Right lobe of liver (tissue), 6 donors: ENCODE measurements around the gene SP5. TPM values are rescaled to one million over a fixed set of nuclear protein-coding genes. Genes with fewer than 3 reads are reported as not detected.

ENCODE experiments used
- ATAC-seq, 4 donors: fragments of 200-7000 bp; cut with Tn5 transposase; one replicate each; pipeline ENCODE4 v1.9.1; 2020; ENCODE audit warnings: mild to moderate bottlenecking in 4 of 4, moderate library complexity in 4 of 4
- DNase-seq, 3 donors: peaks; one replicate each; pipeline ENCODE4 v3.0.0-alpha.2; 2020
- H3K27ac ChIP-seq, 3 donors: fragments of 200-600 bp; one replicate each; pipeline ENCODE4 v1.8.0; 2022
- H3K27me3 ChIP-seq, 2 donors: fragments of 200-600 bp; one replicate each; pipeline ENCODE4 v1.8.0; 2022
- H3K36me3 ChIP-seq, 4 donors: fragments of 200-600 bp; sonication (generic) in 1 of 4; one replicate each; pipeline versions ENCODE4 v1.5.1 to v1.8.0; 2017 to 2022; ENCODE audit warnings: control low read depth in 1 of 4
- H3K4me1 ChIP-seq, 4 donors: fragments of 200-600 bp; sonication (generic) in 1 of 4; one replicate each; pipeline versions ENCODE4 v1.5.1 to v1.8.0; 2017 to 2022; ENCODE audit warnings: control low read depth in 1 of 4
- H3K4me3 ChIP-seq, 3 donors: fragments of 200-600 bp; one replicate each; pipeline ENCODE4 v1.8.0; 2022
- H3K9me3 ChIP-seq, 4 donors: fragments of 200-600 bp; sonication (generic) in 1 of 4; one replicate each; pipeline versions ENCODE4 v1.5.1 to v1.8.0; 2017 to 2022; ENCODE audit warnings: control low read depth in 1 of 4
- CTCF ChIP-seq, 4 donors: fragments of 200-600 bp in 3 of 4; fragments of 450-650 bp in 1 of 4; IDR thresholded peaks; one replicate each; pipeline versions ENCODE4 v1.5.1 to v1.8.0; 2016 to 2022; ENCODE audit warnings: antibody characterized with exemption in 4 of 4, mild to moderate bottlenecking in 2 of 4
- POLR2A ChIP-seq: fragments of 450-650 bp; IDR thresholded peaks from one replicate; pipeline ENCODE4 v1.6.1; 2017; ENCODE audit warnings: antibody characterized with exemption, mild to moderate bottlenecking
- WGBS: methylation state at CpG from one replicate; pipeline ENCODE4 v1.1.6; 2018; ENCODE audit warnings: low coverage, low lambda C conversion rate; ENCODE audit not compliant: insufficient coverage; ENCODE audit errors: missing lambda C conversion rate; 5-methylcytosine and 5-hydroxymethylcytosine counted together
- intact Hi-C, 2 donors: fragments of 100-400 bp; cut with DNase I; formaldehyde crosslinking; loops; one replicate each; pipeline versions ENCODE4 v1.11.2 to v1.14.1; 2022
- long read RNA-seq: library from polyadenylated mRNA; unstranded; transcript quantifications from one replicate; pipeline ENCODE4 v2.0.0, GENCODE V29; 2019
- total RNA-seq, 6 experiments: library from RNA; depleted of rRNA in 2 of 6; stranded (reverse); fragments of >200 nt in 2 of 6; fragmentation: NEBNext Ultra II Directional in 3 of 6; extraction: Animal tissue kit (Norgen Biotek cat#: 25700) in 3 of 6; gene quantifications; one replicate each; pipeline versions ENCODE4 v1.1.0 to v1.2.4, GENCODE V29; 2016 to 2023
- donor health status: DM: no; HTN: yes; CAD: no.
- donor health status: DM: no; HTN: no; CAD: no.
- donor health status: DM: no; HTN: no; CAD: no.
- donor health status: DM: no; HTN: yes; CAD: no.
- donor health status: DM: no; HTN: yes; CAD: no.

The SP5 gene
- 10 to 100 TPM in 1 of 6 experiments, 1 to 10 TPM in 5; 1.4 to 16.0 (median 1.9) TPM for total RNA-seq
- long read RNA-seq: 0 reads

- peak within 1 kb of the TSS; percentile 22 to 81 (median 53) for H3K27ac ChIP-seq
- 1% methylated on average over 26 of the region's 62 CpGs for WGBS
- peaks cover 0 to 4% of the 10 kb centered on the region in 2 donors for H3K27me3 ChIP-seq
These were observed at the start of gene SP5 for GRCh38 chr2:170715062-170715931. SP5 (plus strand) TSS chr2:170715337; CDS start chr2:170715513, 176 bp downstream.

GRCh38 chr2:170665743-170666142 lies 49.4 kb upstream of the SP5 start:
- TF ChIP-seq POLR2A (no peak), CTCF (IDR thresholded peaks at IDR 0.05) (no peak)
- 65% methylated on average over 5 of the region's 5 CpGs for WGBS

More at GRCh38 chr2:170715062-170715931, at the start of gene SP5:
- H3K9me3 ChIP-seq: no peaks in the 10 kb centered on the region
- no peaks in the 10 kb centered on the region for H3K36me3 ChIP-seq
- TF ChIP-seq POLR2A: no peak
- peak in 1 of 4 donors; percentile 11 for TF ChIP-seq CTCF (IDR thresholded peaks at IDR 0.05)
- ATAC-seq (peak; percentile 69 to 72 (median 69)), DNase-seq (peak; percentile 65 to 80 (median 79))
- peak within 1 kb of the TSS; percentile 51 to 72 (median 64) for H3K4me3 ChIP-seq
- peaks cover 0 to 14% (median 2%) of the 10 kb centered on the region in 4 donors for H3K4me1 ChIP-seq
- intact Hi-C loops: no loop called here

GRCh38 chr2:170669909-170670308 lies 45.2 kb upstream of the SP5 start:
- 89% methylated on average over 3 of the region's 3 CpGs for WGBS
- no peak overlapping the region for H3K27ac ChIP-seq
- no peaks in the 10 kb centered on the region for H3K27me3 ChIP-seq
- H3K4me3 ChIP-seq: no peak overlapping the region
- H3K9me3 ChIP-seq: no peaks in the 10 kb centered on the region
- ATAC-seq (no peak), DNase-seq (no peak)
- no peaks in the 10 kb centered on the region for H3K4me1 ChIP-seq
- H3K36me3 ChIP-seq: no peaks in the 10 kb centered on the region
- TF ChIP-seq POLR2A: no peak
- TF ChIP-seq CTCF (IDR thresholded peaks at IDR 0.05): no peak
- intact Hi-C loops: no loop called here

More at GRCh38 chr2:170665743-170666142, 49.4 kb upstream of the SP5 start:
- no peak overlapping the region for H3K27ac ChIP-seq
- no peak for DNase-seq
- H3K4me1 ChIP-seq: no peaks in the 10 kb centered on the region
- intact Hi-C loops: no loop called here
- no peaks in the 10 kb centered on the region for H3K27me3 ChIP-seq
- H3K4me3 ChIP-seq: no peak overlapping the region
- no peak for ATAC-seq
- H3K36me3 ChIP-seq: no peaks in the 10 kb centered on the region
- H3K9me3 ChIP-seq: no peaks in the 10 kb centered on the region

GRCh38 chr2:170670651-170671050 lies 44.5 kb upstream of the SP5 start:
- TF ChIP-seq POLR2A (no peak), CTCF (IDR thresholded peaks at IDR 0.05) (no peak)
- no peaks in the 10 kb centered on the region for H3K36me3 ChIP-seq
- no peak for ATAC-seq
- H3K4me3 ChIP-seq: no peak overlapping the region
- H3K27me3 ChIP-seq: no peaks in the 10 kb centered on the region
- intact Hi-C loops: no loop called here
- no peaks in the 10 kb centered on the region for H3K4me1 ChIP-seq
- no peak overlapping the region for H3K27ac ChIP-seq
- no peak for DNase-seq
- 93% methylated on average over 2 of the region's 2 CpGs for WGBS
- H3K9me3 ChIP-seq: no peaks in the 10 kb centered on the region
